IMR-90 (cell line): ENCODE results near the gene LAMA3. TPM values are rescaled to one million over a fixed set of nuclear protein-coding genes. Genes with fewer than 3 reads are reported as not detected.

Experiments used
- ATAC-seq: fragments of 200-7000 bp; cut with Tn5 transposase; 2 replicates; pipeline ENCODE4 v1.9.1; 2020; ENCODE audit warnings: low read depth, mild to moderate bottlenecking, moderate library complexity
- BruUV-seq: library from RNA; stranded (reverse); fragments of 400-500 nt; replicated peaks from 2 replicates; lab custom pipeline; 2021; lab: Mats Ljungman, UMichigan
- CTCF ChIA-PET: fragments of 300-600 bp; formaldehyde crosslinking; extraction: SDS; loops from one replicate; lab custom pipeline; 2021; ENCODE audit warnings: antibody characterized with exemption; lab: Yijun Ruan, JAX
- POLR2A ChIA-PET: fragments of 300-600 bp; sonication (Branson Sonifier 250); formaldehyde crosslinking; loops from one replicate; lab custom pipeline; 2022; ENCODE audit warnings: antibody characterized with exemption; ENCODE audit not compliant: unreplicated experiment; lab: Charles Lee
- DNase-seq: peaks from one replicate; pipeline ENCODE4 v3.0.0; 2013
- H2AFZ ChIP-seq: replicated peaks from 2 replicates; pipeline ENCODE3; 2013; ENCODE audit warnings: low read length, mild to moderate bottlenecking; ENCODE audit not compliant: poor library complexity
- H2AK5ac ChIP-seq: 2 replicates; pipeline ENCODE4 v1.6.1; 2013; ENCODE audit warnings: low read depth, low read length, inconsistent platforms
- H2AK9ac ChIP-seq: replicated peaks from 2 replicates; pipeline ENCODE3; 2013; ENCODE audit warnings: mild to moderate bottlenecking, low read depth, low read length, moderate library complexity; ENCODE audit not compliant: poor library complexity
- H2BK120ac ChIP-seq: 2 replicates; pipeline ENCODE4 v1.6.1; 2013; ENCODE audit warnings: low read depth, low read length, inconsistent platforms
- H2BK15ac ChIP-seq: 3 replicates; pipeline ENCODE4 v1.6.1; 2013; ENCODE audit warnings: low read depth, low read length, inconsistent platforms
- H2BK20ac ChIP-seq: 2 replicates; pipeline ENCODE4 v1.6.1; 2013; ENCODE audit warnings: low read depth, mild to moderate bottlenecking, inconsistent platforms, low read length, moderate library complexity
- H2BK5ac ChIP-seq: 2 replicates; pipeline ENCODE4 v1.6.1; 2013; ENCODE audit warnings: mild to moderate bottlenecking, low read depth, low read length, inconsistent platforms; ENCODE audit not compliant: poor library complexity, severe bottlenecking
- H3K14ac ChIP-seq: replicated peaks from 2 replicates; pipeline ENCODE4 v1.6.1; 2013; ENCODE audit warnings: low read depth, low read length, inconsistent platforms
- H3K18ac ChIP-seq: 2 replicates; pipeline ENCODE4 v1.6.1; 2013; ENCODE audit warnings: low read depth, low read length, control low read depth
- H3K23ac ChIP-seq: 2 replicates; pipeline ENCODE4 v1.6.1; 2013; ENCODE audit warnings: low read depth, low read length, inconsistent platforms
- H3K27ac ChIP-seq: 2 replicates; pipeline ENCODE4 v1.5.1; 2013; ENCODE audit warnings: mild to moderate bottlenecking, control low read depth, low read length; ENCODE audit not compliant: insufficient read depth
- H3K27me3 ChIP-seq: 2 replicates; pipeline ENCODE4 v1.6.1; 2013; ENCODE audit warnings: low read length; ENCODE audit not compliant: control insufficient read depth, insufficient read depth
- H3K36me3 ChIP-seq: 2 replicates; pipeline ENCODE4 v1.6.1; 2013; ENCODE audit warnings: low read length, mixed read lengths; ENCODE audit not compliant: control insufficient read depth, insufficient read depth
- H3K4ac ChIP-seq: 2 replicates; pipeline ENCODE4 v1.6.1; 2013; ENCODE audit warnings: low read depth, low read length, inconsistent platforms
- H3K4me1 ChIP-seq: 2 replicates; pipeline ENCODE4 v1.6.1; 2013; ENCODE audit warnings: low read length, mixed read lengths; ENCODE audit not compliant: control insufficient read depth, insufficient read depth
- H3K4me2 ChIP-seq: 2 replicates; pipeline ENCODE4 v1.6.1; 2013; ENCODE audit warnings: low read depth, mild to moderate bottlenecking, control low read depth, low read length, moderate library complexity
- H3K4me3 ChIP-seq: 2 replicates; pipeline ENCODE4 v1.5.1; 2013; ENCODE audit warnings: low read depth, mild to moderate bottlenecking, control low read depth, low read length, moderate library complexity; ENCODE audit not compliant: insufficient read depth
- H3K56ac ChIP-seq: 2 replicates; pipeline ENCODE4 v1.6.1; 2013; ENCODE audit warnings: low read length, inconsistent platforms; ENCODE audit not compliant: insufficient read depth; ENCODE audit errors: extremely low read depth
- H3K79me1 ChIP-seq, 2 experiments: 2 replicates each; pipeline ENCODE4 v1.6.1; 2013; ENCODE audit warnings: low read length in 2 of 2, inconsistent platforms in 1 of 2, low read depth in 1 of 2
- H3K9ac ChIP-seq: 2 replicates; pipeline ENCODE4 v1.6.1; 2013; ENCODE audit warnings: low read depth, low read length, control low read depth
- H3K9me1 ChIP-seq: 2 replicates; pipeline ENCODE4 v1.6.1; 2013; ENCODE audit warnings: low read length, inconsistent platforms; ENCODE audit not compliant: insufficient read depth
- H3K9me3 ChIP-seq: 2 replicates; pipeline ENCODE4 v1.6.1; 2013; ENCODE audit warnings: low read length; ENCODE audit not compliant: control insufficient read depth, insufficient read depth
- H4K20me1 ChIP-seq: 2 replicates; pipeline ENCODE4 v1.6.1; 2013; ENCODE audit warnings: low read length, inconsistent platforms; ENCODE audit not compliant: insufficient read depth
- H4K5ac ChIP-seq: 2 replicates; pipeline ENCODE4 v1.6.1; 2013; ENCODE audit warnings: mild to moderate bottlenecking, low read depth, low read length, control low read depth
- H4K8ac ChIP-seq, 2 experiments: 2 replicates each; pipeline ENCODE4 v1.6.1; 2013; ENCODE audit warnings: low read depth in 2 of 2, low read length in 2 of 2, control low read depth in 1 of 2, inconsistent platforms in 1 of 2
- H4K91ac ChIP-seq: 2 replicates; pipeline ENCODE4 v1.6.1; 2013; ENCODE audit warnings: low read depth, low read length, inconsistent platforms; ENCODE audit not compliant: insufficient read depth
- BHLHE40 ChIP-seq: fragments of 150-350 bp; IDR thresholded peaks from 2 replicates; pipeline ENCODE4 v1.6.1; 2016; ENCODE audit warnings: mild to moderate bottlenecking, low read depth, low read length
- CEBPB ChIP-seq: IDR thresholded peaks from 2 replicates; pipeline ENCODE4 v1.6.1; 2012; ENCODE audit warnings: low read depth, low read length, improper control_type of control experiment
- CHD1 ChIP-seq: IDR thresholded peaks from 2 replicates; pipeline ENCODE4 v1.6.1; 2012; ENCODE audit warnings: low read depth, low read length, improper control_type of control experiment
- FOS ChIP-seq: fragments of 150-350 bp; IDR thresholded peaks from 2 replicates; pipeline ENCODE4 v1.6.1; 2016; ENCODE audit warnings: low read depth, low read length
- MAFK ChIP-seq: IDR thresholded peaks from 2 replicates; pipeline ENCODE4 v1.6.1; 2012; ENCODE audit warnings: low read depth, low read length, improper control_type of control experiment
- MAZ ChIP-seq: IDR thresholded peaks from 2 replicates; pipeline ENCODE4 v1.6.1; 2012; ENCODE audit warnings: low read depth, mild to moderate bottlenecking, low read length, improper control_type of control experiment, moderate library complexity, borderline replicate concordance
- MXI1 ChIP-seq: IDR thresholded peaks from 2 replicates; pipeline ENCODE4 v1.6.1; 2012; ENCODE audit warnings: low read depth, mild to moderate bottlenecking, low read length, moderate library complexity, borderline replicate concordance
- NFE2L2 ChIP-seq: fragments of 150-350 bp; IDR thresholded peaks from 2 replicates; pipeline ENCODE4 v1.6.1; 2016; ENCODE audit warnings: low read depth, mild to moderate bottlenecking, low read length
- POLR2A ChIP-seq: IDR thresholded peaks from 2 replicates; pipeline ENCODE4 v1.6.1; 2012; ENCODE audit warnings: mild to moderate bottlenecking, low read depth, low read length
- RAD21 ChIP-seq: IDR thresholded peaks from 2 replicates; pipeline ENCODE4 v1.6.1; 2012; ENCODE audit warnings: low read length, improper control_type of control experiment
- RCOR1 ChIP-seq: IDR thresholded peaks from 2 replicates; pipeline ENCODE4 v1.6.1; 2012; ENCODE audit warnings: mild to moderate bottlenecking, low read length, improper control_type of control experiment; ENCODE audit not compliant: insufficient replicate concordance
- RFX5 ChIP-seq: IDR thresholded peaks from 2 replicates; pipeline ENCODE4 v1.8.0; 2012; ENCODE audit warnings: low read depth, mild to moderate bottlenecking, low read length, moderate library complexity
- SMC3 ChIP-seq: fragments of 150-350 bp; IDR thresholded peaks from 2 replicates; pipeline ENCODE4 v1.6.1; 2016; ENCODE audit warnings: low read depth, mild to moderate bottlenecking, antibody characterized with exemption, low read length, moderate library complexity
- WGBS, 2 experiments: methylation state at CpG; one replicate each; pipeline versions ENCODE4 v1.1.5 to v1.1.7; 2013; ENCODE audit warnings: missing lambda C conversion rate in 2 of 2; ENCODE audit not compliant: insufficient read length in 1 of 2; ENCODE audit errors: extremely low coverage in 2 of 2; 5-methylcytosine and 5-hydroxymethylcytosine counted together
- dilution Hi-C: fragments of 300-500 bp; cut with HindIII; formaldehyde crosslinking; loops from one replicate; pipeline ENCODE4 v1.14.3; 2018; ENCODE audit warnings: low sequenced_read_pairs; ENCODE audit not compliant: unreplicated experiment
- in situ Hi-C: fragments of 300-500 bp; cut with MboI; formaldehyde crosslinking; loops from 3 replicates; pipeline ENCODE4 v1.14.3; 2019; ENCODE audit warnings: low sequenced_read_pairs, inconsistent platforms, mixed read lengths
- intact Hi-C: fragments of 100-400 bp; cut with micrococcal nuclease; formaldehyde crosslinking; loops from 2 replicates; pipeline ENCODE4 v1.10.0; 2022
- polyA plus RNA-seq, 3 experiments: library from polyadenylated mRNA; depleted of rRNA; stranded (reverse); fragments of >200 nt; gene quantifications; 2 replicates each; pipeline ENCODE4 v1.2.3, GENCODE V29; 2012; ENCODE audit warnings: low replicate concordance in 1 of 3
- total RNA-seq: library from RNA; depleted of rRNA; stranded (reverse); fragments of >200 nt; gene quantifications from 2 replicates; pipeline ENCODE4 v1.2.3, GENCODE V29; 2012
- TF ChIP-seq, protein P1 (sequence below): fragments of 150-350 bp; IDR thresholded peaks from 2 replicates; pipeline ENCODE4 v1.6.1; 2016; ENCODE audit warnings: low read depth, mild to moderate bottlenecking, low read length, moderate library complexity, borderline replicate concordance
- TF ChIP-seq, protein P2 (sequence below): conservative IDR thresholded peaks from 2 replicates; pipeline ENCODE4 v1.5.1; 2012; ENCODE audit warnings: mild to moderate bottlenecking, low read depth, low read length, improper control_type of control experiment
- TF ChIP-seq, protein P3 (sequence below): fragments of 150-350 bp; IDR thresholded peaks from 2 replicates; pipeline ENCODE4 v1.6.1; 2017; ENCODE audit warnings: mild to moderate bottlenecking, antibody characterized with exemption, low read length, low read depth

The LAMA3 gene
- total and polyA plus RNA-seq, 2 of the 4 experiments (the other 2 are of a cell fraction): 0.18 to 0.19 TPM

- in situ Hi-C loops: no loop called here
- ChIA-PET CTCF (no interaction called here), POLR2A (no interaction called here)
- Histone ChIP-seq H3K4ac (no peak overlapping the region), H2BK120ac (no peak overlapping the region), H3K79me1 (no peaks in the 10 kb centered on the region), H3K27me3 (peaks cover 44% of the 10 kb centered on the region), H3K36me3 (no peaks in the 10 kb centered on the region), H3K14ac (no peak overlapping the region), H3K9me1 (no peaks in the 10 kb centered on the region; the same call in 1 of the 2 replicates), H3K23ac (no peak overlapping the region), H2BK5ac (no peak overlapping the region), H4K20me1 (no peaks in the 10 kb centered on the region), H2AFZ (no peak overlapping the region), H2BK15ac (no peak overlapping the region), H4K91ac (no peak overlapping the region), H3K9me3 (no peaks in the 10 kb centered on the region), H3K9ac (no peak overlapping the region), H3K4me3 (no peak overlapping the region), H2AK9ac (no peak overlapping the region), H2BK20ac (no peak overlapping the region), H4K5ac (no peak overlapping the region), H3K27ac (no peak overlapping the region), H2AK5ac (no peak overlapping the region), H3K4me2 (no peak overlapping the region), H3K56ac (no peak overlapping the region), H4K8ac (no peak overlapping the region), H3K18ac (no peak overlapping the region), H3K4me1 (no peaks in the 10 kb centered on the region)
- 65% methylated on average over 5 of the region's 9 CpGs; no CpG with 5 or more reads in 1 of the 2 experiments for WGBS, 2 experiments
- ATAC-seq (no peak), DNase-seq (no peak)
- BruUV-seq: no TSS peak
- dilution Hi-C loops: no loop called here
- intact Hi-C loops: no loop called here
- TF ChIP-seq CHD1 (no peak), CEBPB (no peak), BHLHE40 (no peak), FOS (no peak), POLR2A (no peak), RAD21 (no peak), NFE2L2 (no peak), SMC3 (no peak), RFX5 (no peak), RCOR1 (no peak), MXI1 (no peak), MAZ (no peak), MAFK (no peak)
- TF ChIP-seq, protein P1, sequence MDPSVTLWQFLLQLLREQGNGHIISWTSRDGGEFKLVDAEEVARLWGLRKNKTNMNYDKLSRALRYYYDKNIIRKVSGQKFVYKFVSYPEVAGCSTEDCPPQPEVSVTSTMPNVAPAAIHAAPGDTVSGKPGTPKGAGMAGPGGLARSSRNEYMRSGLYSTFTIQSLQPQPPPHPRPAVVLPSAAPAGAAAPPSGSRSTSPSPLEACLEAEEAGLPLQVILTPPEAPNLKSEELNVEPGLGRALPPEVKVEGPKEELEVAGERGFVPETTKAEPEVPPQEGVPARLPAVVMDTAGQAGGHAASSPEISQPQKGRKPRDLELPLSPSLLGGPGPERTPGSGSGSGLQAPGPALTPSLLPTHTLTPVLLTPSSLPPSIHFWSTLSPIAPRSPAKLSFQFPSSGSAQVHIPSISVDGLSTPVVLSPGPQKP: no peak
- TF ChIP-seq, protein P2, sequence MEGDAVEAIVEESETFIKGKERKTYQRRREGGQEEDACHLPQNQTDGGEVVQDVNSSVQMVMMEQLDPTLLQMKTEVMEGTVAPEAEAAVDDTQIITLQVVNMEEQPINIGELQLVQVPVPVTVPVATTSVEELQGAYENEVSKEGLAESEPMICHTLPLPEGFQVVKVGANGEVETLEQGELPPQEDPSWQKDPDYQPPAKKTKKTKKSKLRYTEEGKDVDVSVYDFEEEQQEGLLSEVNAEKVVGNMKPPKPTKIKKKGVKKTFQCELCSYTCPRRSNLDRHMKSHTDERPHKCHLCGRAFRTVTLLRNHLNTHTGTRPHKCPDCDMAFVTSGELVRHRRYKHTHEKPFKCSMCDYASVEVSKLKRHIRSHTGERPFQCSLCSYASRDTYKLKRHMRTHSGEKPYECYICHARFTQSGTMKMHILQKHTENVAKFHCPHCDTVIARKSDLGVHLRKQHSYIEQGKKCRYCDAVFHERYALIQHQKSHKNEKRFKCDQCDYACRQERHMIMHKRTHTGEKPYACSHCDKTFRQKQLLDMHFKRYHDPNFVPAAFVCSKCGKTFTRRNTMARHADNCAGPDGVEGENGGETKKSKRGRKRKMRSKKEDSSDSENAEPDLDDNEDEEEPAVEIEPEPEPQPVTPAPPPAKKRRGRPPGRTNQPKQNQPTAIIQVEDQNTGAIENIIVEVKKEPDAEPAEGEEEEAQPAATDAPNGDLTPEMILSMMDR: no peak
- TF ChIP-seq, protein P3, sequence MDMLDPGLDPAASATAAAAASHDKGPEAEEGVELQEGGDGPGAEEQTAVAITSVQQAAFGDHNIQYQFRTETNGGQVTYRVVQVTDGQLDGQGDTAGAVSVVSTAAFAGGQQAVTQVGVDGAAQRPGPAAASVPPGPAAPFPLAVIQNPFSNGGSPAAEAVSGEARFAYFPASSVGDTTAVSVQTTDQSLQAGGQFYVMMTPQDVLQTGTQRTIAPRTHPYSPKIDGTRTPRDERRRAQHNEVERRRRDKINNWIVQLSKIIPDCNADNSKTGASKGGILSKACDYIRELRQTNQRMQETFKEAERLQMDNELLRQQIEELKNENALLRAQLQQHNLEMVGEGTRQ: no peak
These were observed 48.3 kb downstream of the LAMA3 start for GRCh38 chr18:23737578-23737977.
